IPS DF 4.7 (cell line): ENCODE results near the gene NNMT.

Source experiments
- DNase-seq: peaks from one replicate; pipeline ENCODE4 v3.0.0-alpha.2; 2013; ENCODE audit warnings: low spot score; ENCODE audit errors: extremely low read depth

NNMT gene

GRCh38 chr11:114282488-114282887 is 13.7 kb upstream of the NNMT start:
- DNase-seq, result no peak

DNA sequence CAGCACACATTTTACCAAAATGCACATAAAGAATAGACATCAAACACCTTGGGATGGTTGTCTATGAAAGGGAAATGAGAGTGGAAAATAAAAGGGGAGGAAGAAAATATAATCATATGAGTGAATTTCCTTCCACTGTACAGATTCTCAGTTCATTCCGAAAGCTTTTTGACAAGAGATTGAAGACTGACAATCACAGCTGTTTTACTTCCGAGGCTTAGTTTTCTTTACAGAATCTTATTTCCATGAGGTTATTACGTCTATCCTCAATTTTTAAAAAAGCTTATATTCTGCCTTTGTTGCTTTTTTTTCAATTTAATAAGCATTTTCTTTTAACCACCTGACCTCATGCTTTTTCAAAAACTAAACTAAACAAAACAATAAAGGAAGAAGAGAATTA is 12.8 kb upstream of the NNMT start:
- DNase-seq, result no peak

- DNase-seq, result no peak
These were observed 12.2 kb upstream of the NNMT start for GRCh38 chr11:114284021-114284420.

DNA sequence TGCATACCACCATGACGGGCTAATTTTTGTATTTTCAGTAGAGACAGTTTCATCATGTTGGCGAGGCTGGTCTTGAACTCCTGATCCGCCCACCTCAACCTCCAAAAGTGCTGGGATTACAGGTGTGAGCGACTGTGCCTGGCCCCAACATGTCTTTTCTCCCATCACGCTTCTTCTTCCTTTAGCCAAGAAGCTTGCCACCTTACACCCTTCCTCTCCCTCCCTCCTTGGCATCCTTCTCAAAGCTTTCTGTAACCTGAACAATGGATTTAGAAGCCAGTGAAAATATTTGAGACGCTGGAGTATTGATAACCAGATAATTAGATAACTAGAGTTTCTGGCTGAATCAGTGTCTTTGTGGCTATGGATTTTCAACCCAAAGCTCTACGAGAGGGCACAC is 11.3 kb upstream of the NNMT start:
- no peak for DNase-seq

DNA sequence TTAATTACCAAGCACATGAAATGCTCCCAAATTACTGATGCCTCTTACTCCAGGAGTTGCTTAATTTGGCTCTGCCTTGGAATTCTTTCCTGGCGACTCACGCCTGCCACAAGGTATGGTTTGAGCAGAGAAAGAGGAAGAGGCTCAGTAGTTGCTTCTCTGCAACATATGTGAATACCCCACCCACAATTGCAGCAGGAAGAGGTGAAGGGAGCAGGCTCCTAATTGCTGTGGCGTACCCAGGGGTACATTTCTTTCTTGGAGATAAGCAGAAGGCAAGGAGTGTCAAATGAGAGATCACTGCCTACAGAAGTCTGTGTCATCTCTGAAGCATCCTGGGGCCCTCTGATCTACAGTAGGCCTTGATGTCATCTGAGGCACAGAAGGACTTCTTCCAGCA is 10.6 kb upstream of the NNMT start:
- no peak for DNase-seq

GRCh38 chr11:114286229-114286628 is 10.0 kb upstream of the NNMT start:
- no peak for DNase-seq

DNA sequence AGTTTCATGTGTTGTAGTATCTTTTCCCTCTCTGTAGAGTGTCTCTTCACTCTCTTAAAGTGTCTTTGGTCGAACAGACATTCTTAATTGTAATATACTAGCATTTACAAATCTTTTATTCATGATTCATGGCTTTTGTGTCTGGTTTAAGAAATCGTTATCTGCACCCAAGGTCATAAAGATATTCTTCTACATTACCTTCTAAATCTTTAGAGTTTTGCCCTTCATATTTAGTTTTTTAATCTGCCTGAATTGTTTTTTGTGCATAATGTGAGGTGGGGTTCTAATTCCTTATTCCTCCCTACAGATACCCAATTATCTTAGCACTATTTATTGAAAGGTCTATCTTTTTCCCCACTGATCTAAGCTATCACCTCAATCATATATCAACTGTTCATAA is 9.0 kb upstream of the NNMT start:
- no peak for DNase-seq

GRCh38 chr11:114288136-114288535 is 8.1 kb upstream of the NNMT start:
- DNase-seq, result no peak

- no peak for DNase-seq
These were observed 6.4 kb upstream of the NNMT start for GRCh38 chr11:114289779-114290178.

- DNase-seq, result no peak
These were observed 5.5 kb upstream of the NNMT start for GRCh38 chr11:114290503-114291235.

- no peak for DNase-seq
These were observed 4.8 kb upstream of the NNMT start for GRCh38 chr11:114291381-114291780.

DNA sequence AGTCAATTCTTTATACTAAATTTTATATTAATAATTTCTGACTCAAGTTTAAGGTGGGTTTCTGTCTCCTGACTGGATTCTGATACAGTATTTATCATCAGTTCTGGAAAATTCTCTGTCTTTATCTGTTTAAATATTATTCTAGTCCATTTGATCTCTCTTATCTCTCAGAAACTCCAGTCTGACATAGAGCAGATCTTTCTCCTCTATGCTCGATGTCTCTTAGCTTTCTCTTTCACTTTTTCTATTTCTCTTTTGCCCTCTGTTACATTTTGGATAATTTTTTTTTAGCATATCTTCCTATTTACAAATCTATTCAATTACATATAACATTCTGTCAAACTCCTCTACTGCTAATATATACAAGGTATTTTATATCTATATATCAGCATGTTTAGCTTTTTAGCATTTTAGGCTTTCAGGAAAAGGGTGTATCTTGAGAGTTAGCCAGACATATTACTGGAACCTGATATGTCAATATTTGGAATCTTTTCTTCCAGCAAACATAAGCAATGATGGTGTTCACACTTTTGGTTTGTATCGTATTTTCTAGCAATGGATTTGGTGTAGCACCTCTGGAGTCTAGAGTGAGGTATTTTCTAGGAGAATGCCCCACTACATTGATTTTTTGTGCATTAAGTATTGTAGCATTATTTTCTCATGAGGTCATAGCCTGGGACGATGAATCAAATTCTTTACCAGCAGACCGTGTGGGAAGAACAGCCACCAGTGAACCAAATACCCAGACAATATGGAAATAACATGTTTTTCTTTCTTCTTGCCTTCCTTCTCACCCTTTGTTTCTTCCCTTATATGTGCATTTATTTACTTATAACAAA is 4.1 kb upstream of the NNMT start:
- DNase-seq, result no peak

DNA sequence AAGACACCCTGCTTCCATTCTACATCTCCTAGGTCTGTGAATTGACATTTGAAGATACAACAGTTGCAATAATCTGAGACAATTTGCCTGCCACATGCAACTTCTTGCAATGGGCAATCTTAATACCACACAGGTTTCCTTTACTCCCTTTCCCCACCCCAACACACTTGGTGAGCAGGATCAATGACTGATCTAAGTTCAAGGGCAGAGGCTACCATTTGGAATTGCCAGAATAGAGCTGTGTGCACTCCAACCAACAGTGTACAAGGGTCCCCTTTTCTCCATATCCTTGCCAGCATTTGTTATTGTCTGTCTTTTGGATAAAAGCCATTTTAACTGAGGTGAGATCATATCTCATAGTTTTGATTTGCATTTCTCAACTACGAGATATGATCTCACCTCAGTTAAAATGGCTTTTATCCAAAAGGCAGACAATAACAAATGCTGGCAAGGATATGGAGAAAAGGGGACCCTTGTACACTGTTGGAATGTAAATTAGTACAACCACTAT is 2.9 kb upstream of the NNMT start:
- DNase-seq, result no peak

GRCh38 chr11:114296605-114297372 is 590 bp downstream of the NNMT start:
- no peak for DNase-seq

GRCh38 chr11:114297806-114298709 is 1.9 kb downstream of the NNMT start:
- DNase-seq, result no peak

DNA sequence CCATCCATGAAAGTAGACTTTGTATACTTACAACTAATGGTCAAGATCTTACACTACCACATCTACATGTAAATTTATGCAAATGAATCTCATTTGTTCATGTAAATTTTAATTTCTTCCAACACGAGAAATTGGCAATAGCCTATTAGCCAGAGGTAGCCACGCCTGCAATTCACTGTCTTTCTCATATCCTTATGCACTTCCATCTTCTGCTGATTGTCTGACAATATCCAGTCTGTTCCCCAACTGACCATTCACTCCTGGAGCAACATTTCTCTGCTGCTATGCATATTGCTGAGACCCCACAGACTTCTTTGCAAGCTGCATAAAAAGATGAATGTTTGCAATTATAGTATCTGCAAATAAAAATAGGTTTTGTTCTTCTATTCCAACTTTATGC is 2.5 kb downstream of the NNMT start:
- DNase-seq, result no peak

- DNase-seq, result no peak
These were observed 4.9 kb downstream of the NNMT start for GRCh38 chr11:114301088-114301487.

- DNase-seq, result no peak
These were observed 5.7 kb downstream of the NNMT start for GRCh38 chr11:114301927-114302326.

- DNase-seq, result no peak
These were observed 6.5 kb downstream of the NNMT start for GRCh38 chr11:114302663-114303062.

DNA sequence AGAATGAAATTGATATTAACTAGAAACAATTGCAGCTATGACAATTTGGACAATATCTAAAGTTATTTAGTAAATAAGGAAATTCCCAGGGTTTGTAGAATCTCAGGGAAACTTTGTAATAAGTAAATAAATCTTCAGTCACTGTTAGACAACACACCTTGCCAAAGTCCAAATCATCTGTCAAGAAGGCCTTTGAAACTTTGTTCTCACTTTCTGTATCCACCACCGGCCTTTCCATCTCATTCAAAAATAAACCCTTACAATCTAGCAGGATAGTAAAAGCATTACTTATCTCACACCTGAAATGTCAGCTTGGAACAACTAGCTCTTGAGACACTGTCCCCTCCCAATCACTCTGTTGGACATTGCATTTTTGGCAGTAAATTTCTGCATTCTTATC is 7.9 kb downstream of the NNMT start:
- DNase-seq, result no peak

GRCh38 chr11:114304969-114305368 is 8.8 kb downstream of the NNMT start:
- no peak for DNase-seq
